ENCODE data around the gene LEPR.
A peak's percentile ranks its signal among the peaks of the same experiment; 100 is the strongest.

Gene LEPR

GRCh38 chr1:65409816-65410326 lies 10.6 kb upstream of the LEPR start:
- DNase-seq (ENCODE audit: low spot score): no peak

DNA sequence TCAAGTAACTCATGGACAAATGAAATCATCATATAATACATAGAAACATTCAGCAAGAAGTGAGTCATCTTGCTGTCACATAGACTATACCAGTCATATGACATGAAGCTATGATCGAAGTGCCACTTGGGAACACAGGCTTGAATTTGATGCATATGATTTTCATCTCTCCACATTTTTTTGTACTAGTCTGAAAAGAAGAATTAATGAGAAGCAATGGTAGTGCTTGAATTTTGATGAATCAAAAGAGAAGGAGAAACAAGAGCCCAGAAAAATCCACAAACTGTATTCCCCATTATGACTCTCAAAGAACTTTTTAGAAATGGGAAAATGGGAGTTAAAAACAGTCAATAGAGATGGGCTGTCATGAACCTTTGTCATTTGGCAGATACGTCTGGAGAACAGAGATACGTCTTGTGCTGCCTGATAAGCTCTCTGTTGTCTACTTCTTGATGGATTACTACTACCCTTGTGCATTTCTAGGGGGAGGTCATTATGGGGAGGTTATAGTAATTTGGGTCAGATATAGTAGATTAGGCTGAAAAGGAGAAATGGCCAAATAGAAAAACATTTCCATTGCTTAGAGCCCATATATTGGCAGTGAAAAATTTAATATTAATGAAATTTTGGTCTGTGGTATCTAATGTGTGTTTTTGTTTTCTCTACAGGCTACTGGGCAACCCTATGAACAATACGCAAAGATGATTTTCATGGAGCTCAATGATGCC lies 8.0 kb upstream of the LEPR start:
- no peak for DNase-seq (ENCODE audit: low spot score)

DNA sequence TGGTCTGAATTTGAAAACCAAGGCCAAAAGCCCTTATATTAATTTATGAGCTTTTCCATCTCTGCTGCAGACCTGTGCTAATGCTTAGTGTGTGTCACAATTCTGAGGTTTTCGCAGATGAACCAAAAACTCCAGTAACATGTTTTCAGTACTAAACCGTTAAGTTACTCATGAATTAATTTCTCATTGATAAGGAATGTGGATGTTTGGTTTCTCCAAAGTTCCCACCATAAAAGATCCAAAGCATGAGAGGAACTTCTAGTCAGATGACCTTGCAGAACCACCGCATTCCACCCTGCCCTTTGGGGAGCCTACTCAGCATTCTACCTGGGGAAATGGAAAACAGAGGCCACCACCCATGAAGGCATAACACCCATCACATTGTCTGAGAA lies 7.5 kb upstream of the LEPR start:
- no peak for DNase-seq (ENCODE audit: low spot score)

- DNase-seq (ENCODE audit: low spot score): no peak
Observed at GRCh38 chr1:65414538-65414937, 5.9 kb upstream of the LEPR start.

- no peak for DNase-seq (ENCODE audit: low spot score)
Observed at GRCh38 chr1:65416767-65417166, 3.7 kb upstream of the LEPR start.

GRCh38 chr1:65417729-65418128 lies 2.7 kb upstream of the LEPR start:
- DNase-seq (ENCODE audit: low spot score): no peak

- no peak for DNase-seq (ENCODE audit: low spot score)
Observed at GRCh38 chr1:65418522-65419185, 1.8 kb upstream of the LEPR start.

DNA sequence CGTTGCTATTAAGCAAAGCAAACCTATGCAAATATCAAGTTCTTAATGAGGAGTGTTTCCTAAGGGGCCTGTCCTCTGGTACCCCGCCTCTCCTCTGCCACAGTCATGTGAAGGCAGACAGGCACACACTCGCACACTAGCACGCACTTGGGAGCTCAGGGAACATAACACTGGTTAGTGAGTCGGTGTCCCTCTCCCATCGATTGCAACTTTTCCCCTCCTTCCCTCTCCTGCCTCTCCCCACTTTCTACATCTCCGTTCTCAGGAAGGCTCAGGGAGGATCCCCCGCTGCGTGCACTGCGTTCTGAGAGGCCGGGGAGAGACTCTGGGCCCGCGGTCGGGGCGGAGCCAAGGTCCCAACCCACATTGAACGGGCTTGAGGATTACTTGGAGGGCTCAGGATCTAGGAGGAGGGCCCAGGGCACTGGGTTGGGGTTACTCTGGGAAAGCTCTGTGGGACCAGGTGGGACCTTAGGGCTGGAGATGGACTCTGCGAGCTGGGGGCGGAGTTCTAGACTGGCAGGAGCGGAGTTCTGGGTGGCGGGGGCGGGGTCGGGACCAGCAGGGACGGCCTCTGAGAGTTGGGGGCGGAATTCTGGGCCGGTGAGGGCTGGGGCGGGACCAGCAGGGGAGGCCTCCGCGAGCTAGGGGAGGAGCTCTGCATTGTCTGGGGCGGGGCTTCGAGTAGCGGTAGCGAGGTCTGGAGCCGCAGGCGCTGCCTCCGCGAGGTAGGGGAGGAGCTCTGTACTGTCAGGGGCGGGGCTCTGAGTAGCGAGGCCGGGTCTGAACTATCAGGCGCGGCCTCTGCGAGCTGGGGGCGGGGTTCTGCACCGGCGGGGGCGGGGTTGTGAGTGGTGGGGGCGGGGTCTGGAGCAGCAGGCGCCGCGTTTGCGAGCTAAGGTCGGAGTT lies 533 bp upstream of the LEPR start:
- DNase-seq (ENCODE audit: low spot score): peak; percentile 99

- DNase-seq (ENCODE audit: low spot score): no peak
Observed at GRCh38 chr1:65421351-65422025, 1.0 kb downstream of the LEPR start.

DNA sequence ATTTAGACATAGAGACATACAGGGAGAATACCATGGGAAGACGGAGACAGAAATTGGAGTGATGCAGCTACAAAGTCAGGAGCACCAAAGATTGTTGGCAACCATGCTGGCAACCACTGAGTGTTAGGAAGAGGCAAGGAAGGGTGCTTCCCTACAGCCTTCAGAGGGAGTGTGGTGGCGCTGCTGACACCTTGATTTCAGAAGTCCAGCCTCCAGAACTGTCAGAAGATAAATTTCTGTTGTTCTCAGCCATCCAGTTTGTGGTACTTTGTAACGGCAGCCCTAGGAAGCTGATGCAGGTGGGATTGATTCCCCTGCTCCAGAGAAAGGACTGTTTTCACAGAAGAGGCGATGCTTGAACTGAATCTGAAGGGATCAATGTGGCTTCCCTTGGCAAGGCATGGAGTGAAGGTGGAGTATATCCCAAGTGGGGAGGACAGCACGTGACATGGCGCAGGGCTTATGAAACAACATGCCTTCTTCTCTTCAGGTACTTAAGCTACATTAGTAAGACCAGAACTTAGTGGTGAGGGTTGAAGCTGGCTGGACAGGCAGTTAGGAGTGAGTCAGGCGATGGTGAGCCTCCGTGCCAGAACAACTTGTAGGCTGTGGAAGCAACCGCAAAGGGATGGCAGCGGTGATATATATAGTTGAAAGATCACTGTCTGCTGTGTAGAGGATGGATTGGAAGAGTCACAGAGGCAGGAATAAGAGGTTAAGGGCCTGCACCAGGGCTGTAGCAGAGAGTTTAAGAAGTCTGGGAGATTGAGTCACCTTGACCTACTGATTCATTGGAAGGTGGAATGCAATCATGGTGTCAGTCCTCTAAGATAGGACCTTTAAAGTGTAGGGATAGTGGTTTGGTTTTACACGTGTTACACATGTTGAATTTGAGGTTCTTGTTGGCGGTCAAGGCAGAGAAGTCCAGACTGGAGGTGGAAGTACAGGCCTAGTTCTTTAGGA lies 2.1 kb downstream of the LEPR start:
- peak; percentile 45 for DNase-seq (ENCODE audit: low spot score)

GRCh38 chr1:65423884-65424572 lies 3.6 kb downstream of the LEPR start:
- peak; percentile 88 for DNase-seq (ENCODE audit: low spot score)

DNA sequence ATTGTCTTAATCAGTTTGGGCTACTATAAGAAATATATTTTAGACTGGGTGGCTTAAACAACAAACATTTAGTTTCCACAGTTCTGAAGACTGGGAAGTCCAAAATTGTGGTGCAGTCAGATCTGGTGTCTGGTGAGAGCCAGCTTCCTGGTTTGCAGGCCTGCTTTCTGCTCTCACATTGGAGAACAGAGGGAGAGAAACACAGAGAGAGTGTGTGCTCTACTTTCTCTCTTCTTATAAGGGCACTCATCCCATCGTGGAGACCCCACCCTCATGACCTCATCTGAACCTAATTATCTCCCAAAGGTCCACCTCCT lies 4.1 kb downstream of the LEPR start:
- DNase-seq (ENCODE audit: low spot score): no peak

DNA sequence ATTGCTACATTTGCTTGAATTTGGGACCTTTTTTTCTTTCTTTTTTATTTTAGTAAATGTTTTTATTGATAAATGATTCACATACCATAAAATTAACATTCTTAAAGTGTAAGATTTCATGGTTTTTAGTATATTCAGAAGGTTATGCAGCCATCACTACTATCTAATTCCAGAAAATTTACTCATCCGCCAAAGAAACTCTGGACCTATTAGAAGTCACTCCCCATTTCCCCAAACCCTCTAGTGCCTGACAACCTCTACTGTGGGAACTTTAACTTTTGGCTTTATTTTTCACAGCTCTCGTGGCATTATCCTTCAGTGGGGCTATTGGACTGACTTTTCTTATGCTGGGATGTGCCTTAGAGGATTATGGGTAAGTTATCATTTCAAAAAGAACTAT lies 4.5 kb downstream of the LEPR start:
- DNase-seq (ENCODE audit: low spot score): no peak

DNA sequence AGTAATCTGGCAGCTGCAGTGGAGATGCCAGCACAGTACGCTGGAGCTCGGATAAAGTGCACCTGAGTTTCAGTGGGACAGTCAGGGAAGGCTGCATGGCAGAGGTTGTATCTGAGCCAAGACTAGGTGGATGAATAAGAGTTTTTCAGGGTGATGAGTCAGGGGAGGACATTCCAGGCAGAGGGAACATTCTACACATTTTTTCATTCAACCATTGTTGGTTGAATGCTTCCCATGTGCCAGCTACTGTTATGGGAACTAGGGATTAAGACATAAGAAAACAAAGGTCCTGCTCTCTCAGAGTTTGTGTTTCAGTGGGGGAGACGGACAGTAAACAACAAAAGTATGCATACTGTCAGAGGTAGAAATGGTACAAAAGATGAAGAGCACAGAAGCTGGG lies 5.2 kb downstream of the LEPR start:
- no peak for DNase-seq (ENCODE audit: low spot score)

DNA sequence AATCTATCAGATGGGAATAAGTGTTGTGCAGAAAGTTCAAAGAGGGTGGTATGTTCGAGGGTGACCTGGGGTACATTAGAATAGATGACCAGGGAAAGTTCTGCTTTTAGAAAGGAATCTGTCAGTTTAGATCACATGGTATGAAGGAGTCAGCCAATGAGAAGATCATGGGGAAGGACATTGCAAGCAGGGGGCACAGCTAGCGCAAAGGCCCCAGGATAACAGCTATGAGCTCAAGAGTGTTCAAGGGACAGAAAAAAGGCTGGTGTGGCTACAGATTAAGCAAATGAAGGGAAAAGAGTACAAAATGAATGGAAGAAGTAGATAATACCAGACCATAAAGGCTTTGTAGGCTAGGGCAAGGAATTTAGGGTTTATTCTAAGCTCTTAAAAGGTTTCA lies 8.6 kb downstream of the LEPR start:
- DNase-seq (ENCODE audit: low spot score): no peak

- DNase-seq (ENCODE audit: low spot score): no peak
Observed at GRCh38 chr1:65429806-65430205, 9.3 kb downstream of the LEPR start.

DNA sequence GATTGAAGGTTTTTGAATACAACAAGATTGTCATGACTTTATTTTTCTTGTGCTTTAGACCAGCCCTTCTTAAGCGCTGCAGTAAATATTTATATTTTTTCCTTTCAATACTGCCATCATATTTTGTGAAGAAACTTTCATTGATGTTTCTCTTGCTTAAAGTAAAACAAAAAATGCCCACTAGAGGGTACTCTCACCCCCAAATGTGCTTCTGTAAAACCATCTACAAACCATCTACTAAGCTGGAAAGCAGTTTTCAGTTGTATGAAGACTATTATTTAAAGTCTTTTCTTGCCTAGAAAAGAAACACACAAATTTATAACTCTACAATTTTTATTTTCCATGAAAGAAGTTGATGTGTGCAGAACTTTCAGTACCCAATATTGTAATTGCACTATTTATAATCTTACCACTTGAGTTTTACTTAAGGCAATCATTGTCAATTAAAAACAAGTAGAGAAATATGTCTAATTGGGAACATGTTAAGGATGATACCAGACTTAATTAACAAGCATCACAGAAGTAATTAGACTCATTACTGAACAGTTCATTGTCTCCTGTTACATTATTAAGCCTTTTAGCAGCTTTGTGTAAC lies 10.7 kb downstream of the LEPR start:
- peak; percentile 45 for DNase-seq (ENCODE audit: low spot score)

- no peak for DNase-seq (ENCODE audit: low spot score)
Observed at GRCh38 chr1:65432918-65433317, 12.4 kb downstream of the LEPR start.

DNA sequence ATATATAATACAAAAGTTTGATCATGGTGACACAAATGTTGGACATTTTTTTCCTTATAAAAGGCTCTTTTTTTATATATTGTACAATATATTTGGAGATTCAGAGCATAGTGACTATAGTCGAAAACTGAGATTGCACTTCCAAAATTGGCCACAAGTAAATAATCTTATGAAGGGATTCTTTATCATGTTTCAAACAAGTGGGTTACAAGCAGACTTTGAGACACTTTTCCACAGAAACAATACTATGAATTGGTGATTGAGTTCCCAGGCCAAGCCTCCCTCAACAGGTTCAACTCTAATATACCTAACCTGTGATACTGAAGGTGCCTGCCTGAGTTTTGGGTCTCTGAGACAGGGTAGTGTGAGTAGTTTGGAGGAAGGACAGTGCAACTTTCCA lies 13.8 kb downstream of the LEPR start:
- no peak for DNase-seq (ENCODE audit: low spot score)

- DNase-seq (ENCODE audit: low spot score): no peak
Observed at GRCh38 chr1:65434760-65435159, 14.3 kb downstream of the LEPR start.
